IMR-90 (cell line): Measurements from ENCODE around the gene RELN. TPM values are rescaled to one million over a fixed set of nuclear protein-coding genes. Genes with fewer than 3 reads are reported as not detected.

Experiments used
- ATAC-seq: fragments of 200-7000 bp; cut with Tn5 transposase; 2 replicates; pipeline ENCODE4 v1.9.1; 2020; ENCODE audit warnings: low read depth, mild to moderate bottlenecking, moderate library complexity
- BruUV-seq: library from RNA; stranded (reverse); fragments of 400-500 nt; replicated peaks from 2 replicates; lab custom pipeline; 2021; lab: Mats Ljungman, UMichigan
- CTCF ChIA-PET: fragments of 300-600 bp; formaldehyde crosslinking; extraction: SDS; loops from one replicate; lab custom pipeline; 2021; ENCODE audit warnings: antibody characterized with exemption; lab: Yijun Ruan, JAX
- POLR2A ChIA-PET: fragments of 300-600 bp; sonication (Branson Sonifier 250); formaldehyde crosslinking; loops from one replicate; lab custom pipeline; 2022; ENCODE audit warnings: antibody characterized with exemption; ENCODE audit not compliant: unreplicated experiment; lab: Charles Lee
- DNase-seq: peaks from one replicate; pipeline ENCODE4 v3.0.0; 2013
- H2AFZ ChIP-seq: replicated peaks from 2 replicates; pipeline ENCODE3; 2013; ENCODE audit warnings: low read length, mild to moderate bottlenecking; ENCODE audit not compliant: poor library complexity
- H2AK5ac ChIP-seq: 2 replicates; pipeline ENCODE4 v1.6.1; 2013; ENCODE audit warnings: low read depth, low read length, inconsistent platforms
- H2AK9ac ChIP-seq: replicated peaks from 2 replicates; pipeline ENCODE3; 2013; ENCODE audit warnings: mild to moderate bottlenecking, low read depth, low read length, moderate library complexity; ENCODE audit not compliant: poor library complexity
- H2BK120ac ChIP-seq: 2 replicates; pipeline ENCODE4 v1.6.1; 2013; ENCODE audit warnings: low read depth, low read length, inconsistent platforms
- H2BK15ac ChIP-seq: 3 replicates; pipeline ENCODE4 v1.6.1; 2013; ENCODE audit warnings: low read depth, low read length, inconsistent platforms
- H2BK20ac ChIP-seq: 2 replicates; pipeline ENCODE4 v1.6.1; 2013; ENCODE audit warnings: low read depth, mild to moderate bottlenecking, inconsistent platforms, low read length, moderate library complexity
- H2BK5ac ChIP-seq: 2 replicates; pipeline ENCODE4 v1.6.1; 2013; ENCODE audit warnings: mild to moderate bottlenecking, low read depth, low read length, inconsistent platforms; ENCODE audit not compliant: poor library complexity, severe bottlenecking
- H3K14ac ChIP-seq: replicated peaks from 2 replicates; pipeline ENCODE4 v1.6.1; 2013; ENCODE audit warnings: low read depth, low read length, inconsistent platforms
- H3K18ac ChIP-seq: 2 replicates; pipeline ENCODE4 v1.6.1; 2013; ENCODE audit warnings: low read depth, low read length, control low read depth
- H3K23ac ChIP-seq: 2 replicates; pipeline ENCODE4 v1.6.1; 2013; ENCODE audit warnings: low read depth, low read length, inconsistent platforms
- H3K27ac ChIP-seq: 2 replicates; pipeline ENCODE4 v1.5.1; 2013; ENCODE audit warnings: mild to moderate bottlenecking, control low read depth, low read length; ENCODE audit not compliant: insufficient read depth
- H3K27me3 ChIP-seq: 2 replicates; pipeline ENCODE4 v1.6.1; 2013; ENCODE audit warnings: low read length; ENCODE audit not compliant: control insufficient read depth, insufficient read depth
- H3K36me3 ChIP-seq: 2 replicates; pipeline ENCODE4 v1.6.1; 2013; ENCODE audit warnings: low read length, mixed read lengths; ENCODE audit not compliant: control insufficient read depth, insufficient read depth
- H3K4ac ChIP-seq: 2 replicates; pipeline ENCODE4 v1.6.1; 2013; ENCODE audit warnings: low read depth, low read length, inconsistent platforms
- H3K4me1 ChIP-seq: 2 replicates; pipeline ENCODE4 v1.6.1; 2013; ENCODE audit warnings: low read length, mixed read lengths; ENCODE audit not compliant: control insufficient read depth, insufficient read depth
- H3K4me2 ChIP-seq: 2 replicates; pipeline ENCODE4 v1.6.1; 2013; ENCODE audit warnings: low read depth, mild to moderate bottlenecking, control low read depth, low read length, moderate library complexity
- H3K4me3 ChIP-seq: 2 replicates; pipeline ENCODE4 v1.5.1; 2013; ENCODE audit warnings: low read depth, mild to moderate bottlenecking, control low read depth, low read length, moderate library complexity; ENCODE audit not compliant: insufficient read depth
- H3K56ac ChIP-seq: 2 replicates; pipeline ENCODE4 v1.6.1; 2013; ENCODE audit warnings: low read length, inconsistent platforms; ENCODE audit not compliant: insufficient read depth; ENCODE audit errors: extremely low read depth
- H3K79me1 ChIP-seq, 2 experiments: 2 replicates each; pipeline ENCODE4 v1.6.1; 2013; ENCODE audit warnings: low read length in 2 of 2, inconsistent platforms in 1 of 2, low read depth in 1 of 2
- H3K9ac ChIP-seq: 2 replicates; pipeline ENCODE4 v1.6.1; 2013; ENCODE audit warnings: low read depth, low read length, control low read depth
- H3K9me1 ChIP-seq: 2 replicates; pipeline ENCODE4 v1.6.1; 2013; ENCODE audit warnings: low read length, inconsistent platforms; ENCODE audit not compliant: insufficient read depth
- H3K9me3 ChIP-seq: 2 replicates; pipeline ENCODE4 v1.6.1; 2013; ENCODE audit warnings: low read length; ENCODE audit not compliant: control insufficient read depth, insufficient read depth
- H4K20me1 ChIP-seq: 2 replicates; pipeline ENCODE4 v1.6.1; 2013; ENCODE audit warnings: low read length, inconsistent platforms; ENCODE audit not compliant: insufficient read depth
- H4K5ac ChIP-seq: 2 replicates; pipeline ENCODE4 v1.6.1; 2013; ENCODE audit warnings: mild to moderate bottlenecking, low read depth, low read length, control low read depth
- H4K8ac ChIP-seq, 2 experiments: 2 replicates each; pipeline ENCODE4 v1.6.1; 2013; ENCODE audit warnings: low read depth in 2 of 2, low read length in 2 of 2, control low read depth in 1 of 2, inconsistent platforms in 1 of 2
- H4K91ac ChIP-seq: 2 replicates; pipeline ENCODE4 v1.6.1; 2013; ENCODE audit warnings: low read depth, low read length, inconsistent platforms; ENCODE audit not compliant: insufficient read depth
- BHLHE40 ChIP-seq: fragments of 150-350 bp; IDR thresholded peaks from 2 replicates; pipeline ENCODE4 v1.6.1; 2016; ENCODE audit warnings: mild to moderate bottlenecking, low read depth, low read length
- CEBPB ChIP-seq: IDR thresholded peaks from 2 replicates; pipeline ENCODE4 v1.6.1; 2012; ENCODE audit warnings: low read depth, low read length, improper control_type of control experiment
- ELK1 ChIP-seq: fragments of 150-350 bp; IDR thresholded peaks from 2 replicates; pipeline ENCODE4 v1.6.1; 2016; ENCODE audit warnings: low read depth, mild to moderate bottlenecking, low read length, moderate library complexity, borderline replicate concordance
- MAFK ChIP-seq: IDR thresholded peaks from 2 replicates; pipeline ENCODE4 v1.6.1; 2012; ENCODE audit warnings: low read depth, low read length, improper control_type of control experiment
- MAZ ChIP-seq: IDR thresholded peaks from 2 replicates; pipeline ENCODE4 v1.6.1; 2012; ENCODE audit warnings: low read depth, mild to moderate bottlenecking, low read length, improper control_type of control experiment, moderate library complexity, borderline replicate concordance
- POLR2A ChIP-seq: IDR thresholded peaks from 2 replicates; pipeline ENCODE4 v1.6.1; 2012; ENCODE audit warnings: mild to moderate bottlenecking, low read depth, low read length
- RCOR1 ChIP-seq: IDR thresholded peaks from 2 replicates; pipeline ENCODE4 v1.6.1; 2012; ENCODE audit warnings: mild to moderate bottlenecking, low read length, improper control_type of control experiment; ENCODE audit not compliant: insufficient replicate concordance
- dilution Hi-C: fragments of 300-500 bp; cut with HindIII; formaldehyde crosslinking; loops from one replicate; pipeline ENCODE4 v1.14.3; 2018; ENCODE audit warnings: low sequenced_read_pairs; ENCODE audit not compliant: unreplicated experiment
- in situ Hi-C: fragments of 300-500 bp; cut with MboI; formaldehyde crosslinking; loops from 3 replicates; pipeline ENCODE4 v1.14.3; 2019; ENCODE audit warnings: low sequenced_read_pairs, inconsistent platforms, mixed read lengths
- intact Hi-C: fragments of 100-400 bp; cut with micrococcal nuclease; formaldehyde crosslinking; loops from 2 replicates; pipeline ENCODE4 v1.10.0; 2022
- polyA plus RNA-seq, 3 experiments: library from polyadenylated mRNA; depleted of rRNA; stranded (reverse); fragments of >200 nt; gene quantifications; 2 replicates each; pipeline ENCODE4 v1.2.3, GENCODE V29; 2012; ENCODE audit warnings: low replicate concordance in 1 of 3
- total RNA-seq: library from RNA; depleted of rRNA; stranded (reverse); fragments of >200 nt; gene quantifications from 2 replicates; pipeline ENCODE4 v1.2.3, GENCODE V29; 2012

RELN gene
- total and polyA plus RNA-seq, 2 of the 4 experiments (the other 2 are of a cell fraction): 14.7 to 23.7 TPM

- Histone ChIP-seq H2AFZ (no peak overlapping the region), H2BK5ac (no peak overlapping the region), H4K5ac (no peak overlapping the region), H3K27me3 (no peaks in the 10 kb centered on the region), H2BK20ac (no peak overlapping the region), H3K79me1 (no peaks in the 10 kb centered on the region), H3K4me3 (no peak overlapping the region), H2AK5ac (no peak overlapping the region), H3K36me3 (no peaks in the 10 kb centered on the region), H3K4ac (no peak overlapping the region), H3K4me1 (peaks cover 3% of the 10 kb centered on the region; the same call in 1 of the 2 replicates), H2BK120ac (no peak overlapping the region), H3K9me1 (no peaks in the 10 kb centered on the region; the same call in 1 of the 2 replicates), H3K27ac (no peak overlapping the region), H3K14ac (no peak overlapping the region), H4K91ac (no peak overlapping the region), H3K18ac (no peak overlapping the region), H4K20me1 (no peaks in the 10 kb centered on the region), H3K9me3 (no peaks in the 10 kb centered on the region), H3K4me2 (no peak overlapping the region), H2BK15ac (no peak overlapping the region), H4K8ac (no peak overlapping the region), H3K56ac (no peak overlapping the region), H3K23ac (no peak overlapping the region), H2AK9ac (no peak overlapping the region), H3K9ac (no peak overlapping the region)
- intact Hi-C loops: loop anchor here (5.0 kb wide), 1 partner anchor 97 kb away; no protein-coding TSS in a partner anchor
- in situ Hi-C loops: no loop called here
- dilution Hi-C loops: no loop called here
- ATAC-seq (peak; percentile 49), DNase-seq (peak; percentile 40)
- ChIA-PET CTCF (no interaction called here), POLR2A (no interaction called here)
- TF ChIP-seq BHLHE40 (no peak), RCOR1 (no peak), MAFK (no peak), ELK1 (no peak), MAZ (no peak), POLR2A (no peak), CEBPB (peak; percentile 88)
- BruUV-seq: no TSS peak
Observed at GRCh38 chr7:103995554-103995953, 6.1 kb upstream of the RELN start.
